Measurements from ENCODE around the gene ZSWIM9.

- TF ChIP-seq CTCF (IDR thresholded peaks at IDR 0.05) = no peak
- no peak for TF ChIP-seq POLR2A (IDR thresholded peaks at IDR 0.05)
These were observed 1.8 kb upstream of the ZSWIM9 start for GRCh38 chr19:48168689-48169088.

Data from heart left ventricle (tissue), 13 donors.